SH-SY5Y (cell line): ENCODE data around the gene ITGA1.

Source experiments
- GATA2 ChIP-seq: IDR thresholded peaks from 2 replicates; pipeline ENCODE4 v1.6.1; 2011; ENCODE audit warnings: mild to moderate bottlenecking, low read depth, low read length
- GATA3 ChIP-seq: IDR thresholded peaks from 2 replicates; pipeline ENCODE4 v1.6.1; 2011; ENCODE audit warnings: low read depth, mild to moderate bottlenecking, low read length, moderate library complexity

DNA sequence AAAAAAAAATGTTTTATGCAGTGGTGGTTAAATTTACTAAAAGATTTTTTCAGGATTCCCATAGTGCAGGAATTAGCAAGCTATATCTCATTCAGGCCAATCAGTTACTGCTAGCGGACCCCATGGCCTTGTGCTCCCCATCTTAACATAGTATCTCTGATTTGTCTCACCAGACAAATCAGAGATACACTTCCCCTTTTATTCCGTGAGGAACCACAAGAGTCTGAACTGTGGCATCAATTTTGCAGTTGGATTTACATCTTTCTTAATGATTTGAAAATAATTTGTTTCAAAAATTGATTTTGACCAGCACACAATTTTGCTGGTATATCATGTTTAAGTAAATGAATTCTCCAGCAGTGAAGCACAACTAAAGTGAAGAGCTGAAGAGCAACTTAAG, 17.9 kb downstream of the ITGA1 start:
- TF ChIP-seq GATA3: no peak
- TF ChIP-seq GATA2: no peak
